ENCODE measurements around the gene ZBTB17.

DNA sequence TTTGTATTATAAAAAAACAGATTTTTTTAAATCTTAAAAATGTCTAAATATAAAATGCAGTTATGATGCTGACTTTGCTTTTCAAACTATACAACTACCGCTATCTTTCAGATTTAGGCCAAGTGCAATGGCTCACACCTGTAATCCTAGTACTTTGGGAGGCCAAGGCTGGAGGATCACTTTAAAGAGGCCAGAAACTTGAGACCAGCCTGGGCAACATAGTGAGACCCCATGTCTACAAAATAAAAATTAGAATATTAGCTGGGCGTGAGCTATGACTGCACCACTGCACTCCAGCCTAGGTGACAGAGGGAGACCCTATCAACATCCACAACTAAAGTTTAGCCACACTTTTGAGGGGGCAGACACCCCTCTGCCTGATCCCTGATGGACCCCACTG is 20.3 kb downstream of the ZBTB17 start:
- TF ChIP-seq CTCF (IDR thresholded peaks at IDR 0.05) (no peak), PRDM15 (CRISPR knock-in tag; IDR thresholded peaks at IDR 0.05) (no peak), FOXJ3 (CRISPR knock-in tag; IDR thresholded peaks at IDR 0.05; ENCODE audit: borderline replicate concordance) (no peak), USF2 (CRISPR knock-in tag; IDR thresholded peaks at IDR 0.05) (no peak), ZNF263 (CRISPR knock-in tag; IDR thresholded peaks at IDR 0.05; ENCODE audit: low read depth) (no peak), NR2C2 (CRISPR knock-in tag; IDR thresholded peaks at IDR 0.05) (no peak), CBFB (CRISPR knock-in tag; IDR thresholded peaks at IDR 0.05; ENCODE audit: low read depth) (no peak), USF1 (CRISPR knock-in tag; IDR thresholded peaks at IDR 0.05) (no peak), AFF4 (CRISPR knock-in tag; IDR thresholded peaks at IDR 0.05; ENCODE audit: borderline replicate concordance) (no peak), FOXP1 (CRISPR knock-in tag; IDR thresholded peaks at IDR 0.05; ENCODE audit: borderline replicate concordance) (no peak)

Measured in WTC11 (cell line).